Hematopoietic multipotent progenitor cell (in vitro differentiated cells): ENCODE measurements around the gene DNAJC15. TPM values are rescaled to one million over a fixed set of nuclear protein-coding genes. Genes with fewer than 3 reads are reported as not detected.
A peak's percentile ranks its signal among the peaks of the same experiment; 100 is the strongest.

Experiments
- DNase-seq, 3 donors: peaks; one replicate each; pipeline ENCODE4 v3.0.0-alpha.2; 2011 to 2015; ENCODE audit warnings: low read depth in 2 of 3, low spot score in 2 of 3
- total RNA-seq: library from RNA; depleted of rRNA; stranded (reverse); fragments of >200 nt; gene quantifications from one replicate; pipeline ENCODE4 v1.2.3, GENCODE V29; 2012

Gene DNAJC15
- total RNA-seq, 1 donor: 8.9 TPM

GRCh38 chr13:43122791-43123190 is 99.4 kb downstream of the DNAJC15 start:
- no peak for DNase-seq

DNA sequence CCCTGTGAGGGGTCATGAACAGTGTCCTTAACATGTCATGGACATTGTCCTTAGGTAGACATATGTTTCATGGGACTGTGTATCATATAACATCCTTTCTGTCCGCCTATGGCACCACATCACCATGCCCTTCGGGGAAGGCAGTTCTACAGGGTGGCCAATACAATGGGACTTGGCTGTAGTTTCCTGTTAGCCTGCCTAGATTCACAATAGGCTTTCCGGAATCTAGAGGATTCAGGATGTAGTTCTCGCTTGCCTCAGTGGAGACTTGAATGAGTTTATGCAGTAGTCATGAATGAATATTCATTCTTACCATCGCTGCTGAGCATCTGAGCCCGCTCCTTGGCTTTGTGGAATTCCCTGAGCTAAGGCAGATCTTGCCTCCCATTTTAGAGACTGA is 100.5 kb downstream of the DNAJC15 start:
- no peak for DNase-seq

GRCh38 chr13:43124490-43124889 is 101.1 kb downstream of the DNAJC15 start:
- no peak for DNase-seq

DNA sequence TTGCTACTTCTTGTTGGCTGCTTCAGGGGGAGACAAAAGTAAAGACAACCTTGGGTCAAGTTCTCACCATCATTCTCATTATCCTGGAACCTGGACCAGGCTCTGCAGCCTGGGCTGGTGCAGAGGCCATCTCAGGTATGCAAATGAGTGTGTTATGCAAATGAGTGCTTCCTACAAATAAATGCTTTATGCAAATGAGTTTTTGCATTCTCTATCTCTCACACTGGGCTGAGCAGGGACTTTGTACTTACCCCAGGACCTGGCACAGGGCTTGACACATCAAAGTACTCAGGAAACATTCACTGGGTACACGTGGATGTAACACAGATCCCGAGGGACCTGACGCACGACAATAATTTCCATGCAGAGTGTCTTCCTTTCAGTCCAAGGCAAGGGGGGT is 103.0 kb downstream of the DNAJC15 start:
- DNase-seq: no peak

- no peak for DNase-seq
Observed at GRCh38 chr13:43127103-43127798, 103.9 kb downstream of the DNAJC15 start.

- DNase-seq: peak in 2 of 3 donors; percentile 10 to 44
Observed at GRCh38 chr13:43127827-43128226, 104.4 kb downstream of the DNAJC15 start.

GRCh38 chr13:43128504-43128961 is 105.1 kb downstream of the DNAJC15 start:
- DNase-seq: no peak

GRCh38 chr13:43129066-43129465 is 105.7 kb downstream of the DNAJC15 start:
- DNase-seq: no peak

DNA sequence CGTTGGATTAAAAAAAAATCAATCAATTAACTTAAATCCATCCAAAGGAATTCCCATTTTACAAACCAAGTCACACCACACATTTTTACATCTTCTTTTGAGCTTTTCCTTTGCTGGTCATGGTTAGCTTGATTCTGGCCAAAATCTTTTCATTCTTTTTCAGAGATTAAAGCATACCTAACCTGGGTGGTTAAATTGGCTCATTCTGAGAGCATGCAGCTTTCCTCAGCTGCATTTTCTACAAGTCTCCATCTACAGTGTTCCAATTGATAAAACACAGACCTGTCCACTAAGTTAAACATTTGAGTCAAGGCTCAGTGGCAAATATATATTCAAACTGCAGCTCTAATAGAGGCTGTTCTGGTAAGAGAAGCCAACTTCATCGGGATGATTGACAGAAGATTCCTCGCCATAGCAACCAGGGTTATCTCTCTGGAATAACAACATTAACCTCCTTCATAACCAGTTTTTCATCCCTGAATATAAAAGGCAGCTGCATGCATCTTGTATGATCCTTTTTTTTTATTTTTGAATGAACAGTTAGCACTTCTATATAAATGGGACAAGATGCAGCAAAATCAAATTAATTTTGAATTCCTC is 106.2 kb downstream of the DNAJC15 start:
- DNase-seq: no peak

DNA sequence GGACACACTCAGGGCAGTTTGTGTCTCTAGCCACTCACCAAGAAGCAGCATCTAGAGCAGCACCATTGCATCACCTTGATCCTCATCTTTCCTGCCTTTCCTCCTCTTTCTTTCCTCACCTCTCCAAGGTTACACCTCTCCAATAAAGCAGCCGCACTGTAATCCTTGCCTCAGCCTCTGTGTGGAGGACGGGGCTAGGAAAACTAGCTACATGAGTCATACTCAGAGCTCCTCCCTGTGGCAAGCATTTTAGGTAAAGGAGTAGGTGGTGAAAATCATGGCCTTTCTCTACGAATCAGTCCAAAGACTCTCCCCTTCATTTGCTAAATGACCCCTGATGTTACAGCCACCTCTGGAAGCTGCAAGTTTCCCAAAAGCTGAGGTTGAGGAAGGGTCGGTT is 108.9 kb downstream of the DNAJC15 start:
- DNase-seq: no peak

DNA sequence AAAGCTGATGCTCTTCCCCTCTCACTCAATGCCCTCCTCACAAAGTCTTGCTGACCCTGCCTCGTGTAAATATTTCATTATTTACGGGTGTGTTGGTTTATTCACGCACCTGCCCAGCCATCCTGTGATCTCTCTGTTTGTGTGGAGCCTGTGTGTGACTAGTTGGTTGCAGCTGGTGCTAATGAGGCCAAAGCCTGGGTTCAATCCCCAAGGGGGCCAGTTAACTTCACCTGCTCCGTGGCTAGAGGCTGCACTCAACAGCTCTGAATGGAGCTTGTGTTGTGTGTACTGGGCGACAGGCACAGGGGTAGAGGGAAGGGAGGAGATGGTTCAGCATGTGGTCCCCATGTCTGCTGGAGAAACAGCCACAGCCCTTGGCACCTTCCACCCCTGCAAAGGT is 109.5 kb downstream of the DNAJC15 start:
- DNase-seq: no peak

DNA sequence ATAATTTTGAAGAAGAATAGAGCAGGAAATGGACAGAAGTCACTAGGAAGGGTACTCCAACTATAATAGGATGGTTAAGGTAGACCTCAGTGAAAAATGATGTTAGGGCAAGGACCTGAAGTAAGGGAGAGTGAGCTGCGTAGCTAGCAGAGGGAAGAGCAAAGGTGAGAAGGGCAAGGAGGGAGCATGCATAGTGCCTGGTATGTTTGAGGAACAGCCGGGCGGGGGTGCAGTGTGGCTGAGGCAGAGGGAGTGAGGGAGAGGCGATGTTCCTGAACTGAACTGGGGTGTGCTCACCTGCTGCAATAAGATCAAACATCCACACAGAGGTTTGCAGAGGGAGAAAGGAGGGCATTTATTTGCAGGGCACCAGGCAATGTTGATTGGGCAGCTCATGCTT is 110.4 kb downstream of the DNAJC15 start:
- no peak for DNase-seq

GRCh38 chr13:43134868-43135267 is 111.5 kb downstream of the DNAJC15 start:
- no peak for DNase-seq

DNA sequence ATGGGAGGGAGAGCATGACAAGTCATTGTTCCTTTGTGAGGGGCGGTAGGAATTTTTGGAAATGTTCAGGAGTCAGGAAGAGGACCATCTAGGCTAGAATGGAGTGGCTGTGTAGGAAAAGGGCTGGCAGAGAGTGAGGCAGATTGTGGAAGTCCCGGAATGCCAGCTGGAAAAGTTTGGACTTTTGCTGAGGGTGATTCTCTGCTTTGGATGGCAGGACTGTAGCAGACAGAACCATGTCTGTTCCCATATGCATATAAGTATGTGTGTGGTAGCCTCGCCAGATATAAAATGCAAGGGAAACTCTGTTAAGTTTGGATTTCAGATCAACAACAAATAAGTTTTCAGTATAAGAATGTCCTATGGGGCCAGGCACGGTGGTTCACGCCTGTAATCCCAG is 112.1 kb downstream of the DNAJC15 start:
- DNase-seq: no peak

DNA sequence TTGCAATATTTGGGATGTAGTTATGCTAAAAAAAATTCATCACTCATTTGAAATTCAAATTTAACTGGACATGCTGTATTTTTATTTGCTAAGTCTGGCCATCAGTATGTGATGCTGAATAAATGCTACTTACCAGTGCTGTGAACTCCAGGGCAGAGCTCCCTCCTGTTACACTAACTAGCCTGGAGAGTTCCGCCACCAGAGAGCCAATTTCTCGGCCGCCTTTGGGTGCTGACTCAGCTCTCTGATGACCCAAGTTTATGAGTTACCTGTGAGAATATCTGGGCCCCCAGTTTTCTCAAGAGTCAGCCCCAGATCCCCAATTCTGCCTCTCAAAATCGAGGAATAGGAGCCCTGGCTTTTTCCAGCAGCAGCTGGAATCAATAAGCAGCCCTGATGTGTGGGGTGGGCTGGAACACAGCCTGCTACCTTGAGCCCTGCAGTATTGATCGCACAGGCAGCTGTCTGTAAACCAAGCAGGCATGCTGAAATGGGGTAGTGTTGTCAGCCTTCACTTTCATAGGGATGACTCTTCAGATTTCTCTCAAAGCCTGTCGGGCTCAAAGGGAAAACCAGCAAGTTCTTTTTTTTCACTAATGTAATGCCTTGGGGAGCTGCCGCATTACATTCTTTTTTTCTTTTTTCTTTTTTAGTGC is 113.7 kb downstream of the DNAJC15 start:
- no peak for DNase-seq

- DNase-seq: no peak
Observed at GRCh38 chr13:43139211-43139610, 115.8 kb downstream of the DNAJC15 start.

DNA sequence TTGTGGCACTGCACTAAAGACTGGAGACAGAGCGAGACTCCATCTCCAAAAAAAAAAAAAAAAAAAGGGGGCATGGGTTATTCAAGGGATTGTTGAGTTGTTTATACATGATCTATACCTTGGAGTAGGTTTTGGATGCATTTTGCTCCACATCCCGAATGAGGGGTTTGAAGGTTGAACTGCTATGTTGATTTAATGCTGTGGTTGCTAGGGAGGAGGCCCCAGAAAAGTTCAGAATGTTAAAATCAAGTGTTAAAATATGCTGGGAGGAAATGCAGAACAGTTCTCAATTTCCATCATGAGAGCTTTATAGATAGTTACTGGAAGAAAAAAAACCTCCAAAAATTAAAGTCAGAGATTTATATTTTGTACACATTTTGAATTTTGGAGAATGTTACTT is 116.5 kb downstream of the DNAJC15 start:
- no peak for DNase-seq

DNA sequence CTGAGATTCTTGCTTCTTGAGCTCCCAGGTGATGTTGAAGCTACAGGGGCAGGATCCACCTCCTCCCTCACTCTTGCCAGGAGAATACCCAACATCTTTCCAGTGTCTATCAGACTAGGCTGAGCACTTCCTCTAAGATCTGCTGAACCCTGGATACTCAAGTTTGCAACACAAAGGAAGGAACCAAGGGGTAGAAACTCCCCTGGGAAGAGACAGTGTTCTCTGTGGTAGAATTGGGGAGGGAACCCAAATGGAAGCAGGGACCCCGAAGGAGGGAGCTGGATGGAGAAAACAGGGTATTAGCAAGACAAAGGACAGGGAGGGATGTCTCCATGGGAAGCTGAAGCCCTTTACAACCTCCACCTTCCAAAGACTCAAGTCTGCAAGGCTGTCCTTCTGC is 117.6 kb downstream of the DNAJC15 start:
- no peak for DNase-seq

DNA sequence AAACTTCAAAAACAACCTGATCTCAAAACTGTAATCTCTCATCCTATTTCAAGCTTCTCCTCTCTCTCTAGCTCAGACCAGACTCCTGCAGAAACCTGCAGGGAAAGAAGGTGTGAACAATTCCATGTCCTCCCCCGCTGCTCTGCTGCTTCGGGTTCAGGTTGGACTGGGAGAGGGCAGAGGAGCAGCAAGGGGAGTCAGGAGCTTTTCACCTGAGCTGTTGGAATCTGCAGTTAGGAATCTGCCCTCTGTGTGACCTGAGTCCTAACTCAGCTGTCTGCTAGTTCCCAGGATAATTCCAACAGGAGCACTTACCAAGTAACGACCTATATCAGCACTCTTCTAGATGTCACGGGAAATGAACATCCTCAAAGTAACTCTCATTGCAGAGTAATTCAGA is 118.3 kb downstream of the DNAJC15 start:
- no peak for DNase-seq

DNA sequence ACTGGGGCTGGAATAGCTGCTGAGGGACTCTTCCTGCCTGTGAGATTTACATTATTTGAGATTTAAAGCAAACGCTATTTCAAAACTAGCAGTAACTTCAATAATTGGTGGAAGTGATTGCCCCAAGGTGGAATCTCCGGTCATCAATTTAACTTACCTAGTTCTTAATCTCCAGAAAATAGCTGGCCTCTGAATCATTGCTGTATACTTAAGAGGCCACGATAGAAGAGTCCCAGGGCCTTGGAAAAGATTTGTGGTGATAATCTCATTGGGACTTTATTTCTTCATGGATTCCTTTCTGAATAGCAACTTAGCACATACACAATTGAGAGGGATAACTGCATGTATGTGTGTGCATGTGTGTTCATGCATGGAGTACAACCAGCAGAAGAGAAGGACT is 120.2 kb downstream of the DNAJC15 start:
- no peak for DNase-seq

- DNase-seq: no peak
Observed at GRCh38 chr13:43145534-43146196, 122.3 kb downstream of the DNAJC15 start.

GRCh38 chr13:43146400-43146799 is 123.0 kb downstream of the DNAJC15 start:
- no peak for DNase-seq
